Activated CD8-positive, alpha-beta memory T cell treated with anti-CD3 and anti-CD28 coated beads, Interleukin-2, amount 50 U/mL, for 48 hours (primary cell): ENCODE measurements around the gene CORO2B.

Experiments
- DNase-seq: peaks from one replicate; pipeline ENCODE4 v3.0.0-alpha.2; 2020

CORO2B gene

DNA sequence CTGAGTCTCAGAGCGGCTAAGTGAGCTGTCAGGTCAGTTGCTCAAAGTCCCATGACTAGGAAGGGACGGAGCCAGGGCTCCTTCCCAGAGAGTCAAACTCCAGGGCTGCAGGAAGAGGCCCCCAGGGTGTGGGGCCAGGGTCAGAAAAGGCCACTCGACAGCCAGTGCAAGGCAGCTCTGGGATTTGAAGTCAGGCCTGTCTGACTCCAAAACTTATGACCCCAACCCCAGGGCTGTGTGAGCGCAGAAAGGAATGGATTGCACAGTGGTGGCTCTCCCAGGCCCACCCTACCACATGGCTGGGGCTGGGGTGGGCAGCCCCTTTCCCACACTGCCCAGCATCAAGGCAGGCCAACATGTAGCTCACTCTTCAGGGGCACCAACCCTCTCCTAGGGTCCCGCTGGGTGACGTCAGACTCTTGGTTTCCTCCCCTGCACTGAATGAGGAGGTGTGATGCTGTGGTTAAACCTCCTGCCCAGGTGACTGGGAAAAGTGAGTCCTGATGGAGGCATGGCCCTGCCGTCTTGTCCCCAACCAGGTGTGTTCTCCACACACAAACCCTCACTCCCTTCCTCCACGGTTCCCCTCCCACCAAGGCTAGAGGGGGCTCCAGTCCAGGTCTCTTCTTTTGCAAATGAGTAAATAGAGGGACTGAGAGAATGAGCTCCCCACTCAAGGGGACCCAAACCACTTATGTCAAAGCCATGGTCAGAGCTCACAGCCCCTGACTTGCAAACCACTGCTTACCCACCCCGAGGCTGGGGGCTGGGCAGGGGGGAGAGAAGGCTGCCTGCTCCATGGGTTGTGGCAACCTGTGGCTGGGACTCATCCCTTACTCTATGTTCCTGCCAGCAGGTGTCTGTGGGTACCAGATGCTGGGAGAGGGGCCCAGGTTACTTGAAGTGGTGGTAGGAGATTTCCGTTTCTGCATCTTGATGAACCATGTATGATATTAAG is 23.8 kb upstream of the CORO2B start:
- no peak for DNase-seq

- no peak for DNase-seq
Measured at GRCh38 chr15:68555679-68556037, 23.1 kb upstream of the CORO2B start.

- no peak for DNase-seq
Measured at GRCh38 chr15:68556139-68556990, 22.4 kb upstream of the CORO2B start.

DNA sequence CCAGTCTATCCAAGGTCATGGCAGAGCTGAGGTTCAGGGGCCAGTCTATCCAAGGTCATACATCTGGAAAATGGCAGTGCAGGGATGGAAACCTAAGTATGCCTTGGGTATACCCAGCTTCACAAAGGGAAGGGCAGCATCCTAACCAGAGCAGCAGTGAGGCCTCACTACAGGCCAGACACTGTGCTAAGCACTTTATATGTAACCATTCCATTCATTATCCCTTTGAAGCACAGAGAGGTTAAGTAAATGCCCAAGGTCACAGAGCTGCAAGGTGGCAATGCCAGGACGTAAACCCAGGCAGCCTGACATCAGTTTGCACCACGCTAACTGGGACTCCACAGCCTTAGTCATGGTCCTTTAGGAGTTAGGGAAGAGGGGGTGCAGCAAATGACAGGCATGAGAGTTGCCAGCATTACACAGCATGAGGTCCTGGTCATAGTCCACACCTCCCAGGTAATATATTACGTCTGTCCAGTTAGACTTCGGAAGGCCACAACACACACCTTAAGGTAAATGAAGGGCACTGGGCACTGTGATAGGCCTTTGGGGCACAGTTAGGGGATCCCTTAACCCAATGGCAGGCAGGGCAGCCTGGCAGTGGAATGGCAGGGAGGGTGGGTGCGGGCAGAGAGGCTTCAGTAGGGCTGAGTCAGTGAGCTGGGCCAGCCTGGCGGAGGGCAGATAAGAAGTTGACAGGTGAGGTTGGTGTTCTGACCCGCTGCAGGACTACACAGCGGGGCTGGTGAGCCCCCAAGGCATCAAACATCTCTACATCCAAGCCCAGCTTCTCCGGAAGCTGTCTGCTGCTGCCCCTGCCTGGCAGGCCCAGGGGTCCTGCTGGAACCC is 21.1 kb upstream of the CORO2B start:
- no peak for DNase-seq

- DNase-seq: peak; percentile 34
Measured at GRCh38 chr15:68558318-68559305, 20.2 kb upstream of the CORO2B start.

GRCh38 chr15:68559345-68560310 is 19.2 kb upstream of the CORO2B start:
- DNase-seq: peak; percentile 92

DNA sequence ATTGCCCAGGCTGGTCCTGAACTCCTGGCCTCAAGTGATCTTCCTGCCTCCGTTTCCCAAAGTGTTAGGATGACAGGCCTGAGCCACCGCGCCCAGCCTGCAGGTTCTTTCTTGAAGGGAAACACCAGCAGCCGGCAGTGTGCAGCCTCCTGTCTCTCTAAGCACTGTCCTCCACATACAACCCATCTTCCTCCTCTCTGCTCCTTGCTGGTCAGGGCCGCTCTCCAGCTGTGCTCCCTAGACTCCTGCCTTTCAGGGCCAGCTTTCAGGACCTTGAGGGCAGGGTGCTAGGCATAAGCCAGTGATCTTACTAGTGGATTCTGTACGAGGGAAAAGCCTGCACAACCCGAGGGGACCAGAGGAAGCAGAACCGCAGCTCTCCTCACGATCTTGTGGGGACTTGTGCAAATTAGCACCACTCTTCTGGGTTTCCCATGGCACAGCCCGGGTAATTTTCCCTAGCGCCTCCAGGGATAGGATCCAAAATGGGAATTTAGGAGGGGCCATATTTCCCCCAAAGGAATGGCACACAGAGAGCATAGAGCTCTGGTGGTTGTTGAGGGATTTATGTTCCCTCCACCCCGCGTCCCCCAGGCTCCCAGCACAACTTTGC is 18.2 kb upstream of the CORO2B start:
- DNase-seq: peak; percentile 22

DNA sequence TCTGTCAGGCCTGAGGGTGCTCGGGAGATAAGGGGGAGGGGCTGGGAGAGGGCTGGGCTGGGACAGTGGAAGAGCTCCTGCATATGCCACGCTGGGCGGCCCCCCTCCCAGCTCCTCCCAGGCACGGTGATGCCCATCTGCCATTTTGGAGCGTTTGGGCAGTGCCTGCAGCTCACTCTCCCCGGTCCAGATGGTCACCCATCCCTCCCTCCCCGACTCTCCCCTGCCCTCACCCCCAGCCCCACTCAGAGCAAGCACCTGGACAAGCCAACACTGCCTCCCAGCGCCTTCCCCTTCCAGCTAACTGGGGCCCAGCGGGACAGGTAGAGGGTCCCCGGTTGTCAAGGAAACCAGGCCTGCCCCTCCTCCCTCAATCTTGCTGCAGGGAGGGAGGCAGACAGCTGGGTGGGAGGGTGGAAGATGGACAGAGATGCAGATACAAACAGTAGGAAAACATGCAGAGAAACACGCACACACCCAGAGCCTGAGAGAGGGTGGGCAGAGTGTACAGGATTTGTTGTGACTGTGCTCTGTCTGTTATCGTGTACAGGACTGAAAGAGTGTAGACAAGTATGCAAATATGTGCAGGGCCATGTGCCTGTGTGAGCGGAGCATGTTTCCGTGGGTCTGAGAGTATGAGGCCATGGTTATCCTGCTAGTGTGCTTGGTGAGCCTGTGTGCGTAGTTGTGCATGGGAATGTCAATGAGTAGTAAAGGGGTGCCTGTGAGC is 17.5 kb upstream of the CORO2B start:
- peak; percentile 20 for DNase-seq

DNA sequence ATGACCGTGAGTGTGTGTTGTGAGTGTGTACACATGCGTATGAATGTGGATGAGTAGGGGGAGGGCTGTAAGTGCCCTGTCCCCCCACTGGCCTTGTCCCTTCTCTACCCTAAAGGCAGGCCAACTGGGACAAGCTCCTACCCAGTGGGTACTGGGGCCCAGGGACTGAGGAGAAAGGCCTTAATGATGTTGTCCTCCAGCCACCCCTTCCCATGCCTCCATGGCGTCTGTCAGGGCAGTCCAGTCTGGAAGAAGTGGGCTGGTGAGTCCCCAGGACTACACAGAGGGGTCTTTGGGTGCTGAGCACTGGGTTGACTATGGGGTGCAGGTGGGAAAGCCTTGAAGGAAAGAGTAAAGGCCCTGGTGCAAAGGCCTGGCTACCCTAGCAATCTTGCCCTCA is 16.9 kb upstream of the CORO2B start:
- DNase-seq: peak; percentile 47

GRCh38 chr15:68564173-68564572 is 14.6 kb upstream of the CORO2B start:
- no peak for DNase-seq

DNA sequence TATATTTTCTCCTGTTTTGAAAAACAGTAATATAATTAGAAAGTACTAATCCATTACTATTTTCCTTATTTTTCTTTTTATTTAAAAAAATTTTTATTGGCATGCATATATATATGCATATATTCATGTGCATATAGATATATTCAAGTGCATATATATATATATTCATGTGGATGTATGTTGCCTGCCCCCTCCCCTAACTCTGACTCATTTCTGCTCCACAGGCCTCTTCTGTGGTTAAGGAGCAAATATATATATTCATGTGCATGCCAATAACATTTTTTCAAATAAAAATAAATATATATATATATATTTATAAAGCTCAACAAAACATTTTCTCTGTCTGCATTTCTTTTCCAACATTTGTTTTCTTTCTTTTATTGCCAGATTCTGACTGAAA is 13.6 kb upstream of the CORO2B start:
- DNase-seq: no peak

DNA sequence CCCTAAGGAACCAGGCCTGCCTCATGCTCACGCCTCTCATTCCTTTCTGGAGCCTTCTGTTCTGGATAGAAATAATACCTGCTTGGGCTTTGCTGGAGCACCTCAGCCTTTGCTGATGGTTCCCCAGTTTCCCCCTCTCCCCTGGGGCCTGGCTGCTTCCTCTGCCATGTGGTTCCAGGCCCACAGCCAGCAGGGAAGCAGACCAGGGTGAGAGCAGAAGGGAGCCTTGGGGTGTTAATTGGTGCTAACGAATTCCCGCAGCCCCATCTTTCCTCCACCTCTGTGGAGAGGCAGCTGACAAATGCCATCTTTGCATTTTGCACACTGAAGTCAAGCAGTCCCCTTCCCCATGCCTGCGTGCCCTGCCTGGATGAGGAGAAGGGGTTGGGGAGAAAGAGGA is 13.1 kb upstream of the CORO2B start:
- DNase-seq: no peak

- DNase-seq: no peak
Measured at GRCh38 chr15:68566377-68566954, 12.3 kb upstream of the CORO2B start.

- no peak for DNase-seq
Measured at GRCh38 chr15:68567345-68567744, 11.4 kb upstream of the CORO2B start.

- no peak for DNase-seq
Measured at GRCh38 chr15:68570974-68571373, 7.8 kb upstream of the CORO2B start.

DNA sequence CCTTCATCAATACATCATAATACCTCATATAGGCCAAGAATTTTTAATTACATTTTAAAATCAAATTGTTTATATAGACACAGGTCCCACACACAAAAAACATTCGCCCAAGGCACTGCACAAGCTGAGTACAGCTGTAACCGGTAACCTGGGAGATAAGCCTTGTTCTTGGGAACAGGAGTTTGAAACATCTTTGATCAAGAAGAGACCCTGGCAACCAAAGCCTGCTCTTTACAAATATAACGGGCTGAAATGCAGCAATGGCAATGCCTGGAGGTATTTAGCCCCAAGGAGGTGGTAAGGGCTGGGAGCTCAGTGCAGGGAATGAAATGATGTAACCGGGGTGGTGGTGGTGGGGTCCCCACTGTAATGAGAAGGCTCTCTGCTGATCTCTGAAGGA is 7.2 kb upstream of the CORO2B start:
- no peak for DNase-seq

GRCh38 chr15:68572309-68572708 is 6.5 kb upstream of the CORO2B start:
- DNase-seq: no peak

GRCh38 chr15:68572921-68573320 is 5.9 kb upstream of the CORO2B start:
- no peak for DNase-seq

- DNase-seq: no peak
Measured at GRCh38 chr15:68574046-68574445, 4.7 kb upstream of the CORO2B start.
